Liver (tissue), 9 donors: ENCODE results near the gene CDH22. TPM values are rescaled to one million over a fixed set of nuclear protein-coding genes. Genes with fewer than 3 reads are reported as not detected.

Source experiments
- DNase-seq: peaks from one replicate; pipeline ENCODE4 v3.0.0-alpha.2; 2017; ENCODE audit warnings: low spot score
- H3K27ac ChIP-seq, 2 donors: one replicate each; pipeline ENCODE4 v1.7.0; 2013; ENCODE audit warnings: inconsistent platforms in 2 of 2, low read length in 2 of 2, control low read depth in 1 of 2, low read depth in 1 of 2, mild to moderate bottlenecking in 1 of 2
- H3K27me3 ChIP-seq, 4 donors: one replicate each; pipeline versions ENCODE4 v1.6.1 to v1.7.0; 2013; ENCODE audit warnings: low read length in 3 of 4, inconsistent platforms in 1 of 4, mild to moderate bottlenecking in 1 of 4, moderate library complexity in 1 of 4; ENCODE audit not compliant: control insufficient read depth in 4 of 4, insufficient read depth in 4 of 4
- H3K36me3 ChIP-seq, 4 donors: one replicate each; pipeline versions ENCODE4 v1.6.1 to v1.7.0; 2013; ENCODE audit warnings: low read length in 3 of 4, mild to moderate bottlenecking in 3 of 4, low read depth in 1 of 4, moderate library complexity in 1 of 4; ENCODE audit not compliant: control insufficient read depth in 4 of 4, insufficient read depth in 3 of 4
- H3K4me1 ChIP-seq, 4 donors: one replicate each; pipeline versions ENCODE4 v1.6.1 to v1.7.0; 2013; ENCODE audit warnings: low read length in 3 of 4, mild to moderate bottlenecking in 3 of 4, moderate library complexity in 1 of 4; ENCODE audit not compliant: control insufficient read depth in 4 of 4, insufficient read depth in 4 of 4
- H3K4me3 ChIP-seq, 3 donors: one replicate each; pipeline versions ENCODE4 v1.6.1 to v1.7.0; 2013; ENCODE audit warnings: low read length in 3 of 3, control low read depth in 1 of 3, low read depth in 1 of 3, mild to moderate bottlenecking in 1 of 3
- H3K9ac ChIP-seq, 2 donors: one replicate each; pipeline ENCODE4 v1.7.0; 2013; ENCODE audit warnings: low read length in 2 of 2, mild to moderate bottlenecking in 2 of 2, moderate library complexity in 2 of 2, control low read depth in 1 of 2, low read depth in 1 of 2
- H3K9me3 ChIP-seq, 4 donors: one replicate each; pipeline versions ENCODE4 v1.6.1 to v1.7.0; 2013; ENCODE audit warnings: low read length in 3 of 4; ENCODE audit not compliant: control insufficient read depth in 4 of 4
- ATF3 ChIP-seq: IDR thresholded peaks from 2 replicates; pipeline ENCODE4 v1.6.1; 2016; ENCODE audit warnings: antibody characterized with exemption
- CTCF ChIP-seq: fragments of 150-350 bp; IDR thresholded peaks from 2 replicates; pipeline ENCODE4 v1.5.1; 2017; ENCODE audit warnings: improper control_type of control experiment, low read depth, low read length; ENCODE audit not compliant: missing input control
- FOXA2 ChIP-seq: IDR thresholded peaks from 2 replicates; pipeline ENCODE4 v1.6.1; 2016; ENCODE audit warnings: antibody characterized with exemption
- GABPA ChIP-seq, 2 donors: IDR thresholded peaks in 1 of 2; conservative IDR thresholded peaks in 1 of 2; 2 replicates each; pipeline ENCODE4 v1.6.1; 2016; ENCODE audit warnings: antibody characterized with exemption in 2 of 2, mild to moderate bottlenecking in 1 of 2, moderate library complexity in 1 of 2
- HNF4A ChIP-seq, 2 donors: conservative IDR thresholded peaks; 2 replicates each; pipeline ENCODE4 v1.6.1; 2016; ENCODE audit warnings: antibody characterized with exemption in 2 of 2, mild to moderate bottlenecking in 2 of 2
- HNF4G ChIP-seq: IDR thresholded peaks from 2 replicates; pipeline ENCODE4 v1.6.1; 2016; ENCODE audit warnings: antibody characterized with exemption
- JUND ChIP-seq, 2 donors: IDR thresholded peaks; 2 replicates each; pipeline ENCODE4 v1.6.1; 2016; ENCODE audit warnings: antibody characterized with exemption in 2 of 2
- MAX ChIP-seq: IDR thresholded peaks from 2 replicates; pipeline ENCODE4 v1.6.1; 2016; ENCODE audit warnings: antibody characterized with exemption
- NR2F2 ChIP-seq: IDR thresholded peaks from 2 replicates; pipeline ENCODE4 v1.6.1; 2016; ENCODE audit warnings: antibody characterized with exemption
- RAD21 ChIP-seq, 2 donors: IDR thresholded peaks; 2 replicates each; pipeline ENCODE4 v1.6.1; 2016; ENCODE audit warnings: antibody characterized with exemption in 2 of 2, mild to moderate bottlenecking in 2 of 2
- TAF1 ChIP-seq: conservative IDR thresholded peaks from 2 replicates; pipeline ENCODE4 v1.6.1; 2016; ENCODE audit warnings: antibody characterized with exemption, mild to moderate bottlenecking
- YY1 ChIP-seq: IDR thresholded peaks from 2 replicates; pipeline ENCODE4 v1.6.1; 2016; ENCODE audit warnings: antibody characterized with exemption, mild to moderate bottlenecking
- WGBS: extraction: QIAGEN DNeasy Blood & Tissue Kit; methylation state at CpG from one replicate; pipeline ENCODE4 v1.1.7; 2013; 5-methylcytosine and 5-hydroxymethylcytosine counted together
- polyA plus RNA-seq, 2 donors: library from polyadenylated mRNA; stranded (reverse) in 1 of 2; unstranded in 1 of 2; fragments of 200-250 nt in 1 of 2; fragments of >200 nt in 1 of 2; fragmentation: Nextera tagmentation in 1 of 2; extraction: Ambion mirVana in 1 of 2; gene quantifications; one replicate each; pipeline versions ENCODE4 v1.2.1 to v1.2.3, GENCODE V29; 2013 to 2015
- total RNA-seq, 2 donors: library from RNA; depleted of rRNA; stranded (reverse); fragments of >200 nt; gene quantifications; one replicate each; pipeline ENCODE4 v1.2.3, GENCODE V29; 2014
- donor health status: healthy.
- donor health status: healthy.
- donor health status: healthy.
- donor health status: healthy.
- donor health status: healthy.

The CDH22 gene
- total and polyA plus RNA-seq, 4 donors = 0.02 TPM; not detected in 3

- no peak for TF ChIP-seq HNF4A (conservative IDR thresholded peaks at IDR 0.05)
- no peak for TF ChIP-seq HNF4G
- no peak for TF ChIP-seq CTCF
- no peak for TF ChIP-seq FOXA2
- TF ChIP-seq YY1 = no peak
- H3K4me3 ChIP-seq = no peak overlapping the region
- DNase-seq = no peak
- H3K27ac ChIP-seq = no peak overlapping the region
- 77% methylated on average over 8 of the region's 8 CpGs for WGBS
- no peaks in the 10 kb centered on the region for H3K9me3 ChIP-seq
- no peak overlapping the region for H3K9ac ChIP-seq
- no peaks in the 10 kb centered on the region for H3K36me3 ChIP-seq
- no peaks in the 10 kb centered on the region for H3K4me1 ChIP-seq
- H3K27me3 ChIP-seq = peaks cover 0 to 8% (median 2%) of the 10 kb centered on the region in 4 donors
Measured at GRCh38 chr20:46333161-46333991, 25.1 kb upstream of the CDH22 start.

- H3K27me3 ChIP-seq = peaks cover 0 to 8% (median 1%) of the 10 kb centered on the region in 4 donors
Measured at GRCh38 chr20:46332373-46333160, 24.3 kb upstream of the CDH22 start.

GRCh38 chr20:46331611-46332361 lies 23.5 kb upstream of the CDH22 start:
- Histone ChIP-seq H3K4me1 (no peaks in the 10 kb centered on the region), H3K27ac (no peak overlapping the region), H3K4me3 (no peak overlapping the region), H3K27me3 (peaks cover 0 to 8% (median 1%) of the 10 kb centered on the region in 4 donors), H3K9ac (no peak overlapping the region), H3K9me3 (no peaks in the 10 kb centered on the region), H3K36me3 (no peaks in the 10 kb centered on the region)
- no peak for DNase-seq
- 78% methylated on average over 13 of the region's 13 CpGs for WGBS
- TF ChIP-seq CTCF (no peak), GABPA (IDR thresholded peaks at IDR 0.05 in 1 of 2, conservative IDR thresholded peaks at IDR 0.05 in 1 of 2) (no peak), TAF1 (no peak), RAD21 (IDR thresholded peaks at IDR 0.05) (no peak), JUND (IDR thresholded peaks at IDR 0.05) (no peak), NR2F2 (no peak), HNF4A (conservative IDR thresholded peaks at IDR 0.05) (no peak), HNF4G (no peak), YY1 (no peak), FOXA2 (no peak), ATF3 (no peak)

More at GRCh38 chr20:46332373-46333160, 24.3 kb upstream of the CDH22 start:
- DNase-seq = no peak
- H3K9ac ChIP-seq = no peak overlapping the region
- no peaks in the 10 kb centered on the region for H3K36me3 ChIP-seq
- no peak overlapping the region for H3K4me3 ChIP-seq
- H3K9me3 ChIP-seq = no peaks in the 10 kb centered on the region
- TF ChIP-seq MAX (no peak), JUND (IDR thresholded peaks at IDR 0.05) (no peak), HNF4A (conservative IDR thresholded peaks at IDR 0.05) (no peak)
- no peaks in the 10 kb centered on the region for H3K4me1 ChIP-seq
- 83% methylated on average over 12 of the region's 12 CpGs for WGBS
- H3K27ac ChIP-seq = no peak overlapping the region
